AG08396 (cell line): ENCODE results near the gene SHISA2.

ENCODE experiments used
- DNase-seq: peaks from one replicate; pipeline ENCODE4 v3.0.0; 2012; ENCODE audit warnings: low spot score, mixed read lengths

SHISA2 gene

GRCh38 chr13:26047040-26047439 lies 4.8 kb downstream of the SHISA2 start:
- DNase-seq = no peak

GRCh38 chr13:26046639-26047038 lies 5.2 kb downstream of the SHISA2 start:
- no peak for DNase-seq

GRCh38 chr13:26045142-26045541 lies 6.7 kb downstream of the SHISA2 start:
- no peak for DNase-seq

- no peak for DNase-seq
Measured at GRCh38 chr13:26042785-26043184, 9.0 kb downstream of the SHISA2 start.

GRCh38 chr13:26041444-26041843 lies 10.4 kb downstream of the SHISA2 start:
- DNase-seq = no peak

- no peak for DNase-seq
Measured at GRCh38 chr13:26038931-26039475, 12.8 kb downstream of the SHISA2 start.

- DNase-seq = no peak
Measured at GRCh38 chr13:26037302-26037701, 14.5 kb downstream of the SHISA2 start.

- no peak for DNase-seq
Measured at GRCh38 chr13:26036383-26036782, 15.4 kb downstream of the SHISA2 start.

- DNase-seq = no peak
Measured at GRCh38 chr13:26034018-26034417, 17.8 kb downstream of the SHISA2 start.

GRCh38 chr13:26030331-26030730 lies 21.5 kb downstream of the SHISA2 start:
- no peak for DNase-seq

GRCh38 chr13:26029581-26030136 lies 22.2 kb downstream of the SHISA2 start:
- no peak for DNase-seq

- DNase-seq = no peak
Measured at GRCh38 chr13:26026211-26026610, 25.6 kb downstream of the SHISA2 start.

- DNase-seq = no peak
Measured at GRCh38 chr13:26025771-26026170, 26.0 kb downstream of the SHISA2 start.

GRCh38 chr13:26025196-26025595 lies 26.6 kb downstream of the SHISA2 start:
- no peak for DNase-seq

GRCh38 chr13:26024558-26024957 lies 27.3 kb downstream of the SHISA2 start:
- no peak for DNase-seq

- DNase-seq = peak; percentile 45
Measured at GRCh38 chr13:26022538-26023292, 29.1 kb downstream of the SHISA2 start.

GRCh38 chr13:26021956-26022355 lies 29.9 kb downstream of the SHISA2 start:
- DNase-seq = no peak

- DNase-seq = no peak
Measured at GRCh38 chr13:26021516-26021915, 30.3 kb downstream of the SHISA2 start.

- DNase-seq = no peak
Measured at GRCh38 chr13:26020891-26021290, 30.9 kb downstream of the SHISA2 start.

GRCh38 chr13:26019881-26020870 lies 31.6 kb downstream of the SHISA2 start:
- DNase-seq = peak; percentile 26

- DNase-seq = no peak
Measured at GRCh38 chr13:26019251-26019650, 32.6 kb downstream of the SHISA2 start.

GRCh38 chr13:26017932-26018665 lies 33.7 kb downstream of the SHISA2 start:
- no peak for DNase-seq
